Loucy (cell line): ENCODE measurements around the gene DKK1.

ENCODE experiments used
- EZH2phosphoT487 ChIP-seq: fragments of 200-600 bp; IDR thresholded peaks from 2 replicates; pipeline ENCODE4 v1.6.1; 2018; ENCODE audit warnings: antibody characterized with exemption, mild to moderate bottlenecking, moderate library complexity, borderline replicate concordance
- TF ChIP-seq, protein P1 (sequence below): fragments of 200-600 bp; sonication (generic); conservative IDR thresholded peaks from 2 replicates; pipeline ENCODE4 v1.5.1; 2014; ENCODE audit warnings: mild to moderate bottlenecking, antibody characterized with exemption, low read length

DNA sequence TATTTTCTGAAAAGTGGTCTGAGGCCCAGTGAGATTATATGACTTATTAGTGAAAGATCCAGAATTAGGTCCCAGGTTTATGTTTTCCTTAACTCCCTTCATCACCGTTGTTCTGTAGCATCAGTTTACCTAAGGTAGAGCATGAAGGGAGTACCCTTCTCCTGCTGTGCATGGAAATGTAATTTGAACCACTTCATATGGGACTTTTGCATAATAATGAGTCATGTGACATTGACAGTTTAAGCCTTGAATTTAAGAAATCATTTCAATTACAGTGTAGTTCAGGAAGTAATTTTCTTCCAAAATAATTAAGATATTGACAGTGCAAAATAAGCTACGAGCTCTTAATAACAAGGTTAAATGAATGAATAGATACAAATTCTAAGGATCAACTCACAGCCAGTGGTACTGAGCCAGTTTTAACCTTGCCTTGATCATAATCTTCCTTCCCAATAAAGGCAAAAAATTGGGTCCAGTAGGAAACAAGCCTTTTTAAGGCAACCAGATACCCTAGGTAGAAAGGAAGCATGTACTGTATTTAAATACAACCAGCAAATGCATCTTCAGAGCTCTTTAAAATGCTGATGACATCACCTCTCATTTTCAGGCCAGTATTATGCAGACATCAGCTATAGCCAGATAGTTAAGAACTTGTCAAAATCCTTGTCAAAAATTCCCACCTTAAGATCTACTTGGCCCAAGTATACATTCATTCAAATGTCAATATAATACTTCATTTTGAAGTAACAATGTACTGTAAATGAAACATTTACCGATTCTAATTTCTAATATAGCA is 48.8 kb upstream of the DKK1 start:
- TF ChIP-seq, protein P1, sequence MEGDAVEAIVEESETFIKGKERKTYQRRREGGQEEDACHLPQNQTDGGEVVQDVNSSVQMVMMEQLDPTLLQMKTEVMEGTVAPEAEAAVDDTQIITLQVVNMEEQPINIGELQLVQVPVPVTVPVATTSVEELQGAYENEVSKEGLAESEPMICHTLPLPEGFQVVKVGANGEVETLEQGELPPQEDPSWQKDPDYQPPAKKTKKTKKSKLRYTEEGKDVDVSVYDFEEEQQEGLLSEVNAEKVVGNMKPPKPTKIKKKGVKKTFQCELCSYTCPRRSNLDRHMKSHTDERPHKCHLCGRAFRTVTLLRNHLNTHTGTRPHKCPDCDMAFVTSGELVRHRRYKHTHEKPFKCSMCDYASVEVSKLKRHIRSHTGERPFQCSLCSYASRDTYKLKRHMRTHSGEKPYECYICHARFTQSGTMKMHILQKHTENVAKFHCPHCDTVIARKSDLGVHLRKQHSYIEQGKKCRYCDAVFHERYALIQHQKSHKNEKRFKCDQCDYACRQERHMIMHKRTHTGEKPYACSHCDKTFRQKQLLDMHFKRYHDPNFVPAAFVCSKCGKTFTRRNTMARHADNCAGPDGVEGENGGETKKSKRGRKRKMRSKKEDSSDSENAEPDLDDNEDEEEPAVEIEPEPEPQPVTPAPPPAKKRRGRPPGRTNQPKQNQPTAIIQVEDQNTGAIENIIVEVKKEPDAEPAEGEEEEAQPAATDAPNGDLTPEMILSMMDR = no peak
- TF ChIP-seq EZH2phosphoT487 = no peak
